Liver (tissue), 9 donors: ENCODE results near the gene PON3. TPM values are rescaled to one million over a fixed set of nuclear protein-coding genes. Genes with fewer than 3 reads are reported as not detected.

Experiments used
- DNase-seq: peaks from one replicate; pipeline ENCODE4 v3.0.0-alpha.2; 2017; ENCODE audit warnings: low spot score
- H3K27ac ChIP-seq, 2 donors: one replicate each; pipeline ENCODE4 v1.7.0; 2013; ENCODE audit warnings: inconsistent platforms in 2 of 2, low read length in 2 of 2, control low read depth in 1 of 2, low read depth in 1 of 2, mild to moderate bottlenecking in 1 of 2
- H3K27me3 ChIP-seq, 4 donors: one replicate each; pipeline versions ENCODE4 v1.6.1 to v1.7.0; 2013; ENCODE audit warnings: low read length in 3 of 4, inconsistent platforms in 1 of 4, mild to moderate bottlenecking in 1 of 4, moderate library complexity in 1 of 4; ENCODE audit not compliant: control insufficient read depth in 4 of 4, insufficient read depth in 4 of 4
- H3K36me3 ChIP-seq, 4 donors: one replicate each; pipeline versions ENCODE4 v1.6.1 to v1.7.0; 2013; ENCODE audit warnings: low read length in 3 of 4, mild to moderate bottlenecking in 3 of 4, low read depth in 1 of 4, moderate library complexity in 1 of 4; ENCODE audit not compliant: control insufficient read depth in 4 of 4, insufficient read depth in 3 of 4
- H3K4me1 ChIP-seq, 4 donors: one replicate each; pipeline versions ENCODE4 v1.6.1 to v1.7.0; 2013; ENCODE audit warnings: low read length in 3 of 4, mild to moderate bottlenecking in 3 of 4, moderate library complexity in 1 of 4; ENCODE audit not compliant: control insufficient read depth in 4 of 4, insufficient read depth in 4 of 4
- H3K4me3 ChIP-seq, 3 donors: one replicate each; pipeline versions ENCODE4 v1.6.1 to v1.7.0; 2013; ENCODE audit warnings: low read length in 3 of 3, control low read depth in 1 of 3, low read depth in 1 of 3, mild to moderate bottlenecking in 1 of 3
- H3K9ac ChIP-seq, 2 donors: one replicate each; pipeline ENCODE4 v1.7.0; 2013; ENCODE audit warnings: low read length in 2 of 2, mild to moderate bottlenecking in 2 of 2, moderate library complexity in 2 of 2, control low read depth in 1 of 2, low read depth in 1 of 2
- H3K9me3 ChIP-seq, 4 donors: one replicate each; pipeline versions ENCODE4 v1.6.1 to v1.7.0; 2013; ENCODE audit warnings: low read length in 3 of 4; ENCODE audit not compliant: control insufficient read depth in 4 of 4
- ATF3 ChIP-seq: IDR thresholded peaks from 2 replicates; pipeline ENCODE4 v1.6.1; 2016; ENCODE audit warnings: antibody characterized with exemption
- CTCF ChIP-seq: fragments of 150-350 bp; IDR thresholded peaks from 2 replicates; pipeline ENCODE4 v1.5.1; 2017; ENCODE audit warnings: improper control_type of control experiment, low read depth, low read length; ENCODE audit not compliant: missing input control
- EGR1 ChIP-seq, 2 donors: IDR thresholded peaks; 2 replicates each; pipeline ENCODE4 v1.6.1; 2016 to 2018; ENCODE audit warnings: antibody characterized with exemption in 2 of 2, low read depth in 2 of 2
- FOXA1 ChIP-seq: IDR thresholded peaks from 2 replicates; pipeline ENCODE4 v1.6.1; 2016; ENCODE audit warnings: antibody characterized with exemption
- FOXA2 ChIP-seq: IDR thresholded peaks from 2 replicates; pipeline ENCODE4 v1.6.1; 2016; ENCODE audit warnings: antibody characterized with exemption
- HNF4A ChIP-seq, 2 donors: conservative IDR thresholded peaks; 2 replicates each; pipeline ENCODE4 v1.6.1; 2016; ENCODE audit warnings: antibody characterized with exemption in 2 of 2, mild to moderate bottlenecking in 2 of 2
- HNF4G ChIP-seq: IDR thresholded peaks from 2 replicates; pipeline ENCODE4 v1.6.1; 2016; ENCODE audit warnings: antibody characterized with exemption
- JUND ChIP-seq, 2 donors: IDR thresholded peaks; 2 replicates each; pipeline ENCODE4 v1.6.1; 2016; ENCODE audit warnings: antibody characterized with exemption in 2 of 2
- NR2F2 ChIP-seq: IDR thresholded peaks from 2 replicates; pipeline ENCODE4 v1.6.1; 2016; ENCODE audit warnings: antibody characterized with exemption
- RAD21 ChIP-seq, 2 donors: IDR thresholded peaks; 2 replicates each; pipeline ENCODE4 v1.6.1; 2016; ENCODE audit warnings: antibody characterized with exemption in 2 of 2, mild to moderate bottlenecking in 2 of 2
- REST ChIP-seq: IDR thresholded peaks from 2 replicates; pipeline ENCODE4 v1.6.1; 2016; ENCODE audit warnings: antibody characterized with exemption, mild to moderate bottlenecking
- RXRA ChIP-seq, 2 donors: IDR thresholded peaks; 2 replicates each; pipeline ENCODE4 v1.6.1; 2017 to 2018; ENCODE audit warnings: antibody characterized with exemption in 2 of 2, mild to moderate bottlenecking in 1 of 2
- TAF1 ChIP-seq: conservative IDR thresholded peaks from 2 replicates; pipeline ENCODE4 v1.6.1; 2016; ENCODE audit warnings: antibody characterized with exemption, mild to moderate bottlenecking
- YY1 ChIP-seq: IDR thresholded peaks from 2 replicates; pipeline ENCODE4 v1.6.1; 2016; ENCODE audit warnings: antibody characterized with exemption, mild to moderate bottlenecking
- WGBS: extraction: QIAGEN DNeasy Blood & Tissue Kit; methylation state at CpG from one replicate; pipeline ENCODE4 v1.1.7; 2013; 5-methylcytosine and 5-hydroxymethylcytosine counted together
- polyA plus RNA-seq, 2 donors: library from polyadenylated mRNA; stranded (reverse) in 1 of 2; unstranded in 1 of 2; fragments of 200-250 nt in 1 of 2; fragments of >200 nt in 1 of 2; fragmentation: Nextera tagmentation in 1 of 2; extraction: Ambion mirVana in 1 of 2; gene quantifications; one replicate each; pipeline versions ENCODE4 v1.2.1 to v1.2.3, GENCODE V29; 2013 to 2015
- total RNA-seq, 2 donors: library from RNA; depleted of rRNA; stranded (reverse); fragments of >200 nt; gene quantifications; one replicate each; pipeline ENCODE4 v1.2.3, GENCODE V29; 2014
- donor health status: healthy.
- donor health status: healthy.
- donor health status: healthy.
- donor health status: healthy.
- donor health status: healthy.

The PON3 gene
- total and polyA plus RNA-seq, 4 donors, result 60.0 to 476 (median 247) TPM

- Histone ChIP-seq H3K36me3 (no peaks in the 10 kb centered on the region), H3K27me3 (no peaks in the 10 kb centered on the region), H3K9me3 (no peaks in the 10 kb centered on the region), H3K9ac (no peak overlapping the region), H3K4me1 (peaks cover 5 to 31% (median 18%) of the 10 kb centered on the region in 4 donors), H3K4me3 (no peak overlapping the region), H3K27ac (peak overlapping the region in 1 of 2 donors; percentile 47)
- TF ChIP-seq EGR1 (IDR thresholded peaks at IDR 0.05; ENCODE audit: low read depth in 2 of 2), result no peak
- TF ChIP-seq TAF1, result no peak
- no peak for TF ChIP-seq FOXA2
- TF ChIP-seq CTCF, result no peak
- no peak for TF ChIP-seq JUND (IDR thresholded peaks at IDR 0.05)
- no peak for TF ChIP-seq RAD21 (IDR thresholded peaks at IDR 0.05)
- TF ChIP-seq REST, result no peak
- TF ChIP-seq ATF3, result no peak
- no peak for TF ChIP-seq YY1
- no peak for TF ChIP-seq HNF4A (conservative IDR thresholded peaks at IDR 0.05)
- no peak for TF ChIP-seq HNF4G
- no peak for TF ChIP-seq FOXA1
- TF ChIP-seq NR2F2, result no peak
- DNase-seq, result no peak
Measured at GRCh38 chr7:95334447-95334846, 61.7 kb downstream of the PON3 start.

GRCh38 chr7:95330961-95331337 lies 65.2 kb downstream of the PON3 start:
- no peaks in the 10 kb centered on the region for H3K27me3 ChIP-seq
- H3K9me3 ChIP-seq, result no peaks in the 10 kb centered on the region
- peaks cover 4 to 37% (median 22%) of the 10 kb centered on the region in 4 donors for H3K4me1 ChIP-seq
- DNase-seq, result no peak
- H3K9ac ChIP-seq, result peak overlapping the region in 1 of 2 donors; percentile 62
- H3K27ac ChIP-seq, result peak overlapping the region; percentile 42 to 69
- peak overlapping the region; percentile 51 to 64 (median 59) for H3K4me3 ChIP-seq
- WGBS, result 97% methylated on average over 1 of the region's 1 CpG
- TF ChIP-seq JUND (IDR thresholded peaks at IDR 0.05) (no peak), TAF1 (no peak), EGR1 (IDR thresholded peaks at IDR 0.05; ENCODE audit: low read depth in 2 of 2) (no peak), ATF3 (no peak), RXRA (IDR thresholded peaks at IDR 0.05) (no peak)
- no peaks in the 10 kb centered on the region for H3K36me3 ChIP-seq
